Heart left ventricle (tissue), 16 donors: ENCODE data around the gene DNAH5. TPM values are rescaled to one million over a fixed set of nuclear protein-coding genes. Genes with fewer than 3 reads are reported as not detected.

ENCODE experiments used
- ATAC-seq, 4 donors: fragments of 200-7000 bp; cut with Tn5 transposase; one replicate each; pipeline ENCODE4 v1.9.1; 2020 to 2022; ENCODE audit warnings: moderate library complexity in 4 of 4, mild to moderate bottlenecking in 3 of 4, moderate number of reproducible peaks in 1 of 4
- DNase-seq, 5 donors: peaks; one replicate each; pipeline ENCODE4 v3.0.0-alpha.2; 2020
- H3K27ac ChIP-seq, 12 donors: fragments of 200-600 bp; sonication (generic) in 4 of 12; one replicate each; pipeline versions ENCODE4 v1.5.0 to v1.8.0; 2016 to 2022; ENCODE audit warnings: mild to moderate bottlenecking in 2 of 12
- H3K27me3 ChIP-seq, 9 donors: fragments of 200-600 bp; sonication (generic) in 2 of 9; one replicate each; pipeline versions ENCODE4 v1.5.1 to v1.8.0; 2016 to 2022; ENCODE audit warnings: mild to moderate bottlenecking in 3 of 9
- H3K36me3 ChIP-seq, 9 donors: fragments of 200-600 bp; sonication (generic) in 2 of 9; one replicate each; pipeline versions ENCODE4 v1.5.0 to v1.8.0; 2018 to 2022; ENCODE audit warnings: mild to moderate bottlenecking in 2 of 9
- H3K4me1 ChIP-seq, 12 donors: fragments of 200-600 bp; sonication (generic) in 4 of 12; one replicate each; pipeline versions ENCODE4 v1.5.0 to v1.8.0; 2016 to 2022; ENCODE audit warnings: mild to moderate bottlenecking in 3 of 12
- H3K4me3 ChIP-seq, 12 donors: fragments of 200-600 bp; sonication (generic) in 4 of 12; one replicate each; pipeline versions ENCODE4 v1.5.0 to v1.8.0; 2017 to 2022; ENCODE audit warnings: mild to moderate bottlenecking in 9 of 12, moderate library complexity in 4 of 12
- H3K9me3 ChIP-seq, 12 donors: fragments of 200-600 bp; sonication (generic) in 4 of 12; one replicate each; pipeline versions ENCODE4 v1.5.0 to v1.8.0; 2016 to 2022; ENCODE audit warnings: mild to moderate bottlenecking in 1 of 12
- POLR2A ChIP-seq, 2 donors: fragments of 450-650 bp; IDR thresholded peaks; one replicate each; pipeline ENCODE4 v1.6.1; 2017; ENCODE audit warnings: antibody characterized with exemption in 2 of 2, mild to moderate bottlenecking in 2 of 2, moderate library complexity in 2 of 2
- WGBS, 4 donors: extraction: QIAGEN DNeasy Blood & Tissue Kit in 2 of 4; methylation state at CpG; one replicate each; pipeline versions ENCODE4 v1.1.5 to v1.1.7; 2013 to 2018; 5-methylcytosine and 5-hydroxymethylcytosine counted together
- intact Hi-C, 10 donors: fragments of 100-400 bp; cut with DNase I; formaldehyde crosslinking; loops; one replicate each; pipeline versions ENCODE4 v1.11.1 to v1.14.2; 2022
- polyA plus RNA-seq, 2 donors: library from polyadenylated mRNA; stranded (reverse); fragments of 200-250 nt; gene quantifications; one replicate each; pipeline ENCODE4 v1.2.3, GENCODE V29; 2013
- total RNA-seq, 9 donors: library from RNA; depleted of rRNA in 2 of 9; stranded (reverse); fragments of >200 nt in 2 of 9; fragmentation: NEBNext Ultra II Directional in 3 of 9; extraction: Animal tissue kit (Norgen Biotek cat#: 25700) in 3 of 9; gene quantifications; one replicate each; pipeline versions ENCODE4 v1.1.0 to v1.2.4, GENCODE V29; 2016 to 2023
- TF ChIP-seq, protein P1 (sequence below), 12 donors: fragments of 200-600 bp; sonication (generic) in 4 of 12; IDR thresholded peaks; one replicate each; pipeline versions ENCODE4 v1.5.0 to v1.8.0; 2018 to 2022; ENCODE audit warnings: antibody characterized with exemption in 12 of 12, mild to moderate bottlenecking in 5 of 12
- donor health status: ischemic (EF 13 %, LVEDD 7.1; RV severe dilation, severe dysfunction).
- donor health status: healthy with polysubstance abuse.
- donor health status: DM: no; HTN: yes; CAD: no.
- donor health status: DM: no; HTN: no; CAD: no.
- donor health status: ischemic (EF 25% LVEDD 6.9; RV normal size, moderate dysfunction).
- donor health status: ischemic (EF 25% LVEDD 5.7; RV mildly dilated, moderate dysfunction).
- donor health status: healthy.
- donor health status: DM: yes; HTN: yes; CAD: no.
- donor health status: ischemic (EF 35%, LVEDD 5.7; RV mildly dilated, moderate dysfunction).
- donor health status: nonischemic (EF 11% LVEDD 7.7; RV severe dilation, severe dysfunction).
- donor health status: DM: yes; HTN: yes; CAD: no.
- donor health status: PGD.
- donor health status: ischemic (EF 29% LVEDD 5.4; RV normal size, mild dysfunction).
- donor health status: nonischemic (EF 23%, LVEDD 6.1; RV moderate dilation, normal function).

DNAH5 gene
- total and polyA plus RNA-seq, 11 donors: 0.03 to 0.46 (median 0.16) TPM

DNA sequence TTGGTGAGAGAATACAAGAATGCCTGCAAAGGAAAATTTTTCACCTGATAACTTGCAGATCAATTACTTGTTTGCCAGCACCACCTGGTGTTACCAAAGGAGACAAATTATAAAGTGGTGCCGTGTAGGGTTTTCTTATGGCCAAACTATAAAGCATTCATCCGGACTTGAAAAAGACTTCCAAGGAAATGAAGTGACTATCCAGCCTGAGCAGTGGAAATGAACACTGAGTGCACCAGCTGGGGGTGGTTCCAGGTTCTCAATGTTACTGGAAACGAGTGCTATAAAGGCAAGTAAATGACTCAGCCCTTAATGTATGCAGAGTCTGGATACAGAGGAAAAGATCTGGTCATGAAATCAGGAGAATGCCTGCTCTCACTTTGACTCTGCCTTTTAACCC is 113.1 kb downstream of the DNAH5 start:
- ATAC-seq: no peak
- no peak for DNase-seq
- TF ChIP-seq, protein P1, sequence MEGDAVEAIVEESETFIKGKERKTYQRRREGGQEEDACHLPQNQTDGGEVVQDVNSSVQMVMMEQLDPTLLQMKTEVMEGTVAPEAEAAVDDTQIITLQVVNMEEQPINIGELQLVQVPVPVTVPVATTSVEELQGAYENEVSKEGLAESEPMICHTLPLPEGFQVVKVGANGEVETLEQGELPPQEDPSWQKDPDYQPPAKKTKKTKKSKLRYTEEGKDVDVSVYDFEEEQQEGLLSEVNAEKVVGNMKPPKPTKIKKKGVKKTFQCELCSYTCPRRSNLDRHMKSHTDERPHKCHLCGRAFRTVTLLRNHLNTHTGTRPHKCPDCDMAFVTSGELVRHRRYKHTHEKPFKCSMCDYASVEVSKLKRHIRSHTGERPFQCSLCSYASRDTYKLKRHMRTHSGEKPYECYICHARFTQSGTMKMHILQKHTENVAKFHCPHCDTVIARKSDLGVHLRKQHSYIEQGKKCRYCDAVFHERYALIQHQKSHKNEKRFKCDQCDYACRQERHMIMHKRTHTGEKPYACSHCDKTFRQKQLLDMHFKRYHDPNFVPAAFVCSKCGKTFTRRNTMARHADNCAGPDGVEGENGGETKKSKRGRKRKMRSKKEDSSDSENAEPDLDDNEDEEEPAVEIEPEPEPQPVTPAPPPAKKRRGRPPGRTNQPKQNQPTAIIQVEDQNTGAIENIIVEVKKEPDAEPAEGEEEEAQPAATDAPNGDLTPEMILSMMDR (IDR thresholded peaks at IDR 0.05): no peak
- no peak for TF ChIP-seq POLR2A (IDR thresholded peaks at IDR 0.05)
- no peak overlapping the region for H3K4me3 ChIP-seq
- intact Hi-C loops: no loop called here
- 31 to 46% (median 35%) methylated on average over 3 of the region's 3 CpGs for WGBS, 4 donors
- peaks cover 0 to 4% (median 0%) of the 10 kb centered on the region in 9 donors for H3K27me3 ChIP-seq
- no peaks in the 10 kb centered on the region for H3K4me1 ChIP-seq
- H3K27ac ChIP-seq: no peak overlapping the region
- peaks cover 0 to 13% (median 0%) of the 10 kb centered on the region in 12 donors for H3K9me3 ChIP-seq
- H3K36me3 ChIP-seq: no peaks in the 10 kb centered on the region

DNA sequence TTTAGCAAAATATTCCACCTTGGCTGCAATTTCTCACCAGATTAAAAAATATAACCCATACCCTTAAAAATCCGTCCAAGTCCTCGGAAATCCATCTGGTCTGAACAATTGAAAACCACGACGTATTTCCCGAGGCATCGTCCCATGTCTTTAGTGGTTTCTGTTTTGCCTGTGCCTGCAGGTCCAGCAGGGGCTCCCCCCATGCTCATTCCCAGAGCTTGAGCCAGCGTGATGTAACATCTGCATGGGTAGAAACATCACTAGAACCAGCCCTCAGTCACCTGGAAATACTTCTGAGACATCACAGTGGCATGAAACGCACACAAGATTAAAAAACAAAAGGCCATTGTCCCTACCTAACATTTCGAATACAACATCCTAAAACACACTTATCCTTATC is 114.0 kb downstream of the DNAH5 start:
- H3K36me3 ChIP-seq: no peaks in the 10 kb centered on the region

DNA sequence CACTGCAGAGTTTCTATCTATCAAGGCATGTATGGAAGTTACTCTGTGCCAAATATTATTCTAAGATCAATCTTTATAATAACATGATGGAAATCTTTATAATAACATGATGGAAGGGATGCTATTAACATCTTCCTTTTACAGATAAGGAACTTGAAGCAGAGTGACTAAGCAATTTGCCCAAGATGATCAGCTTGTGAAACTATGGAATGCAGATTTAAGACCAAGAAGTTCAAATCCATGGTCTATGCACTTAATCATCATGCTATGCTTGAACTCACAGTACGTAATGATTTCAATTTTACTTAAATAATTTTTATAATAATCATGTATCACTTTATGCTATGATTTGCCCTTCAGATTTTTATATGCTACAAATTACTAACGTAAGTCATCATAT is 123.1 kb downstream of the DNAH5 start:
- ATAC-seq: no peak
- H3K4me1 ChIP-seq: no peaks in the 10 kb centered on the region
- no peak overlapping the region for H3K4me3 ChIP-seq
- no peaks in the 10 kb centered on the region for H3K9me3 ChIP-seq
- no peak overlapping the region for H3K27ac ChIP-seq
- no peak for DNase-seq
- H3K36me3 ChIP-seq: no peaks in the 10 kb centered on the region
- no peak for TF ChIP-seq POLR2A (IDR thresholded peaks at IDR 0.05)
- TF ChIP-seq, protein P1 (IDR thresholded peaks at IDR 0.05): no peak
- H3K27me3 ChIP-seq: no peaks in the 10 kb centered on the region
- WGBS, 4 donors: 87 to 88% (median 88%) methylated on average over 2 of the region's 2 CpGs
- intact Hi-C loops: no loop called here

More for the DNA sequence above, 114.0 kb downstream of the DNAH5 start:
- peaks cover 0 to 13% (median 0%) of the 10 kb centered on the region in 12 donors for H3K9me3 ChIP-seq
- TF ChIP-seq, protein P1 (IDR thresholded peaks at IDR 0.05): no peak
- TF ChIP-seq POLR2A (IDR thresholded peaks at IDR 0.05): no peak
- ATAC-seq: no peak
- no peak overlapping the region for H3K4me3 ChIP-seq
- H3K27me3 ChIP-seq: peaks cover 0 to 4% (median 0%) of the 10 kb centered on the region in 9 donors
- no peak overlapping the region for H3K27ac ChIP-seq
- H3K4me1 ChIP-seq: no peaks in the 10 kb centered on the region
- intact Hi-C loops: no loop called here
- DNase-seq: no peak
- 64 to 73% (median 67%) methylated on average over 9 of the region's 9 CpGs for WGBS, 4 donors

DNA sequence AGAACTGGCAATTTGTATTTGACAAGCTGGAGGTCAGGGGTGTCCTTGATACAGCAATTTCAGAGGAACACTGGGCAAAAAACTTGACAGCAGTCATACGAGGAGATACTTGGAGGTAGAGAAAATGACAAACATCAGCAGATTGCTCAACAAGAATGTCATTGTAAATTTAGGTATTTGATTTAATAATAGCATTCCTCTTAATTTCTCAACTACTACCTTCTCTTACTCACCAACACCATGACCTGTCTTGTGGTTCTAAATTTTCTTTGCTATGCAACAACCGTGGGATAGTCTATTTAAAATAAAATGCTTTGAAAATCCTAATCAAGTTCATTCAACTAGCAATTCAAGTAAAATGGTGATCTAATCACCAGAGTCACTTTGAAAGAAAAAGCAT is 128.4 kb downstream of the DNAH5 start:
- ATAC-seq (no peak), DNase-seq (no peak)
- intact Hi-C loops: no loop called here
- Histone ChIP-seq H3K4me3 (no peak overlapping the region), H3K9me3 (no peaks in the 10 kb centered on the region), H3K27me3 (no peaks in the 10 kb centered on the region), H3K27ac (no peak overlapping the region), H3K36me3 (no peaks in the 10 kb centered on the region), H3K4me1 (no peaks in the 10 kb centered on the region)
- no peak for TF ChIP-seq POLR2A (IDR thresholded peaks at IDR 0.05)
- TF ChIP-seq, protein P1 (IDR thresholded peaks at IDR 0.05): no peak
- 61 to 73% (median 67%) methylated on average over 2 of the region's 2 CpGs for WGBS, 4 donors
